ENCODE measurements around the gene GALNTL6.
"Not testable (repeated sequence)": the region's sequence is repeated elsewhere in the genome, so short reads cannot be mapped to it uniquely, and the experiment has no call there.

The GALNTL6 gene

GRCh38 chr4:172838943-172839342 lies 1025.7 kb downstream of the GALNTL6 start:
- in situ Hi-C loops (cut with MboI; ENCODE audit: low sequenced_read_pairs): no loop called here

- in situ Hi-C loops (cut with MboI; ENCODE audit: low sequenced_read_pairs): no loop called here
These were observed 1029.6 kb downstream of the GALNTL6 start for GRCh38 chr4:172842779-172843178.

GRCh38 chr4:172843192-172843591 lies 1030.0 kb downstream of the GALNTL6 start:
- in situ Hi-C loops (cut with MboI; ENCODE audit: low sequenced_read_pairs): no loop called here

- in situ Hi-C loops (cut with MboI; ENCODE audit: low sequenced_read_pairs): no loop called here
These were observed 1031.4 kb downstream of the GALNTL6 start for GRCh38 chr4:172844556-172844955.

GRCh38 chr4:172845281-172845680 lies 1032.1 kb downstream of the GALNTL6 start:
- in situ Hi-C loops (cut with MboI; ENCODE audit: low sequenced_read_pairs): no loop called here

- in situ Hi-C loops (cut with MboI; ENCODE audit: low sequenced_read_pairs): no loop called here
These were observed 1037.6 kb downstream of the GALNTL6 start for GRCh38 chr4:172850838-172851237.

- in situ Hi-C loops (cut with MboI; ENCODE audit: low sequenced_read_pairs): no loop called here
These were observed 1038.3 kb downstream of the GALNTL6 start for GRCh38 chr4:172851534-172851933.

- in situ Hi-C loops (cut with MboI; ENCODE audit: low sequenced_read_pairs): no loop called here
These were observed 1043.8 kb downstream of the GALNTL6 start for GRCh38 chr4:172857026-172857425.

- in situ Hi-C loops (cut with MboI; ENCODE audit: low sequenced_read_pairs): no loop called here
These were observed 1045.6 kb downstream of the GALNTL6 start for GRCh38 chr4:172858731-172859230.

- in situ Hi-C loops (cut with MboI; ENCODE audit: low sequenced_read_pairs): no loop called here
These were observed 1051.9 kb downstream of the GALNTL6 start for GRCh38 chr4:172865103-172865502.

- in situ Hi-C loops (cut with MboI; ENCODE audit: low sequenced_read_pairs): no loop called here
These were observed 1052.4 kb downstream of the GALNTL6 start for GRCh38 chr4:172865531-172866127.

GRCh38 chr4:172866421-172866820 lies 1053.2 kb downstream of the GALNTL6 start:
- in situ Hi-C loops (cut with MboI; ENCODE audit: low sequenced_read_pairs): no loop called here

- in situ Hi-C loops (cut with MboI; ENCODE audit: low sequenced_read_pairs): no loop called here
These were observed 1054.6 kb downstream of the GALNTL6 start for GRCh38 chr4:172867835-172868234.

GRCh38 chr4:172868271-172868670 lies 1055.1 kb downstream of the GALNTL6 start:
- in situ Hi-C loops (cut with MboI; ENCODE audit: low sequenced_read_pairs): no loop called here

GRCh38 chr4:172869621-172870268 lies 1056.5 kb downstream of the GALNTL6 start:
- in situ Hi-C loops (cut with MboI; ENCODE audit: low sequenced_read_pairs): no loop called here

- in situ Hi-C loops (cut with MboI; ENCODE audit: low sequenced_read_pairs): no loop called here
These were observed 1058.2 kb downstream of the GALNTL6 start for GRCh38 chr4:172871381-172871780.

GRCh38 chr4:172874944-172875343 lies 1061.7 kb downstream of the GALNTL6 start:
- in situ Hi-C loops (cut with MboI; ENCODE audit: low sequenced_read_pairs): no loop called here

- in situ Hi-C loops (cut with MboI; ENCODE audit: low sequenced_read_pairs): no loop called here
These were observed 1063.2 kb downstream of the GALNTL6 start for GRCh38 chr4:172876394-172876793.

- in situ Hi-C loops (cut with MboI; ENCODE audit: low sequenced_read_pairs): no loop called here
These were observed 1068.4 kb downstream of the GALNTL6 start for GRCh38 chr4:172881645-172882044.

- in situ Hi-C loops (cut with MboI; ENCODE audit: low sequenced_read_pairs): not testable (repeated sequence)
These were observed 1074.2 kb downstream of the GALNTL6 start for GRCh38 chr4:172887358-172887757.

- in situ Hi-C loops (cut with MboI; ENCODE audit: low sequenced_read_pairs): no loop called here
These were observed 1074.8 kb downstream of the GALNTL6 start for GRCh38 chr4:172887959-172888358.

GRCh38 chr4:172892300-172892699 lies 1079.1 kb downstream of the GALNTL6 start:
- in situ Hi-C loops (cut with MboI; ENCODE audit: low sequenced_read_pairs): no loop called here

GRCh38 chr4:172895699-172896098 lies 1082.5 kb downstream of the GALNTL6 start:
- in situ Hi-C loops (cut with MboI; ENCODE audit: low sequenced_read_pairs): no loop called here
